Effector CD4-positive, alpha-beta T cell (primary cell): ENCODE data around the gene SELENOP. TPM values are rescaled to one million over a fixed set of nuclear protein-coding genes. Genes with fewer than 3 reads are reported as not detected.
"Not testable (repeated sequence)": the region's sequence is repeated elsewhere in the genome, so short reads cannot be mapped to it uniquely, and the experiment has no call there.

Experiments used
- DNase-seq: peaks from one replicate; pipeline ENCODE4 v3.0.0-alpha.2; 2020
- total RNA-seq: gene quantifications from one replicate; lab custom pipeline; 2026; lab: John Stamatoyannopoulos, UW

The SELENOP gene, protein sequence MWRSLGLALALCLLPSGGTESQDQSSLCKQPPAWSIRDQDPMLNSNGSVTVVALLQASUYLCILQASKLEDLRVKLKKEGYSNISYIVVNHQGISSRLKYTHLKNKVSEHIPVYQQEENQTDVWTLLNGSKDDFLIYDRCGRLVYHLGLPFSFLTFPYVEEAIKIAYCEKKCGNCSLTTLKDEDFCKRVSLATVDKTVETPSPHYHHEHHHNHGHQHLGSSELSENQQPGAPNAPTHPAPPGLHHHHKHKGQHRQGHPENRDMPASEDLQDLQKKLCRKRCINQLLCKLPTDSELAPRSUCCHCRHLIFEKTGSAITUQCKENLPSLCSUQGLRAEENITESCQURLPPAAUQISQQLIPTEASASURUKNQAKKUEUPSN
- not detected for total RNA-seq

GRCh38 chr5:42811591-42812446 is at the start of gene SELENOP:
SELENOP (minus strand) TSS chr5:42811892; CDS start chr5:42808353, 3,539 bp downstream.
- no peak for DNase-seq

DNA sequence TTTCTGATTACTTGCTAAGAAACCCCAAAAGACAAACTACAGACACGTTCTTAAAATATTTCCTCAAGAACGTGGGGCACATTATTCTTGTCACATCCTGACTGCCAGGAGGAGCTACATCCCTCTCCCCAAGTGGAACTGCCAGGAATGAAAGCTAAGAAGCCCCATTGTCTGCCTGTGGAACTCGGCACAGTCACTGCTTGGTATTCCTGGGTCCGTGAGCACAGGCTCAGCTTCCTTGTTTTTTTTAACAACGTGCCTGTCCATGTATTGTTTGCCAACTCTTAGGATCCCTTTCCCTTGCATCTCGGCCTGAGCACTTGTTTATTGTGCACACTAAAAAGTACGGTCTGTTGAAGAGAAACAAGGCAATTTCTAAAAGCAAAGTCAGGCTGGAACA is 47.0 kb upstream of the SELENOP start:
- no peak for DNase-seq

DNA sequence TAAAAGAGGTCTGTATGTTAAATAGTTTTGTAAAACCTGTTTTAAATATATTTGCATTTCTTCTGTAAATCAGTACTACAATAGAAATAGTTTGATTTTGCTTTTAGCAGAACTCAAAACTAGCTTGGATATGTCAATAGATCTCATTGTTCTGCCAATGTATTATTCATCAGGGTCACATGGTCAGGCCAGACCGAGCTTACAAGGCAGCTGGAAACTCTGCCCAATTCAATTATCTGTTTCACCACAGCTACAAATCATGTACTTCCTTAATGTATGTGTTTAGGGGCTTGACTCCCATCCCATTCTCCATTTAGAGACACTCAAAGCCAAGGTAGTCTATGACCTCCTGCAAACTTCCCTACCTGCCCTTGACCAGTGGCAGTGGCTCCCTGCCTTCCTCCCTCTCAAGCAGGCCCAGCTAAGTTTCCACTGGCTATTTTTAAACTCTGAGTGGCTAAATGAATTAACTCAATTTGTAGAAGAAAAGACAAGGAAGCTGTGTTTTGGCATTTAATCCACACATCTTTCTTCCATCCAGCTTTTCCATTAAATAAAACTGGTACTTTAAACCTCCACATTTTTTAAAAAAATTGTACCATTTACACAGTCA is 46.4 kb upstream of the SELENOP start:
- DNase-seq: no peak

DNA sequence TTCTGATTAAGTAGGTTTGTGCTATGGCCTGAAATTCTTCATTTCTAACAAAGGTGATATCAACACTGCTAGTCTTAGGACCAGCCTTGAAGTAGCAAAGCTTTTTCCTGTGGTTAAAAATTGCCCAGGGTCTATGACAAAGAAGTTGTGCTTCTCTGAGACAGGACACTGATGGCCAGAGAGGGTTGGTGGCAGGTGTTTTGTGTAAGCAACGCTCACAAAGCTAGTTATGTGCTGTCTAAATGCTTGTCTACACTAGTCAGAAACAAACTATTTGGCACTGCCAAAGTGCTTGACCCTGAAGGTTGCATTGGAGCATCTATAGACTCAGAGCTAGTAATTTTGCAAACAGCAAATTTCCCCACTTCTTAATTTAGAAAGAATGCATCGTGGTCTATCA is 44.1 kb upstream of the SELENOP start:
- no peak for DNase-seq

GRCh38 chr5:42855386-42855785 is 43.7 kb upstream of the SELENOP start:
- DNase-seq: no peak

DNA sequence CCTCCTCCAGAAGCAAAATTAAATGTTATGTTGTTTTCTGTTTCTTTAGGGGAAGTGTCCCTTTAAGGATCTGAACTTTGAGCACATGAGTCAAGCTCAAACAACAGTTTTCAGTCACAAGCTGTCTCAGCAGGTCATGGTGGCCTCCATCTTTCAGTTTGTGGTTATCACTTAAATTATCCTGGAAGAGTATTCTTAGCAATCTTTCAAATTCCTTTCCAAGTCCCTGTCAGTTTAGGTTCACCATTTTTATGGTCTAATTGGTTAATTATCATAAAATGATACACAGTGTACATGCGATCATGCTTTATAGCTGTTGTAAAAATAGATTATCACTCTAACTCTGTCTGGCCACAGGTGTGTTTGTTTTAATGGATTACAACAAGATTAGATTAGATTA is 43.1 kb upstream of the SELENOP start:
- DNase-seq: no peak

DNA sequence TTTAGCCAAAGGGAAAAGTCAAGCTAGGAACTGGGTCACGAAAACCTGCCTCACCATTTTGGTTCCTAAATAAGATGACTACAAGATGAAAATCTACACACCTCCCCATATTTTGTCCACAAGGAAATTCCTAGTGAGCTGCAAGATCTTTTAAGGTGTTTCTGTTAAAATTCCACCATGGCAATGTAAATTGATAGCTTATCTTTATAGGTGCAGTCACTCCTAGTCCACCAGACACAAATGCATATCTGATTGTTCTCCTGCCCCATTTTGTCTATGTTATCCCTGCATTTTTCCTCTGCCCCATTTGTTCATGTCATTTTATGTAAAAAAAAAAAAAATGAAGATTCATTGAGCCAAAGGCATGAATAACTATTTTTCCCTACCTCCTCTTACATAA is 41.1 kb upstream of the SELENOP start:
- DNase-seq: no peak

DNA sequence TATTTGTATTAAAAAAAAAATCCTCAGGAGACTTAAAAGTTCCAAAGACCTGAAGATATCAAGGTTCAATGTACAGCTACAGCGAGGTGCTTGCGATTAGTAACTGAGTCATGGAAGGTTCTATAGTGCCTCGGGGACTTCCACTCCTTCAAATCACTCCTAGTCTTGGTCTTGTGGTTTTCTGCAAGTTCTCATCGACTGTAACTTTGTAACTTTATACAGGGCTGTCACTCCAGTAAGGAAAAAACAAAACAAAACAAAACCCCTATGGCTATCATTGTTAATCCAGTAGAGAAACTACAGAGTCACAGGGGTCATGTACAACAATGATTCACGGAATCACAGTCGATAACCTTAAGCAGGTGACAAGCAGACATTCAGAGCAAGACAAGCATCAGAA is 39.8 kb upstream of the SELENOP start:
- no peak for DNase-seq

- no peak for DNase-seq
Measured at GRCh38 chr5:42848545-42848944, 36.9 kb upstream of the SELENOP start.

DNA sequence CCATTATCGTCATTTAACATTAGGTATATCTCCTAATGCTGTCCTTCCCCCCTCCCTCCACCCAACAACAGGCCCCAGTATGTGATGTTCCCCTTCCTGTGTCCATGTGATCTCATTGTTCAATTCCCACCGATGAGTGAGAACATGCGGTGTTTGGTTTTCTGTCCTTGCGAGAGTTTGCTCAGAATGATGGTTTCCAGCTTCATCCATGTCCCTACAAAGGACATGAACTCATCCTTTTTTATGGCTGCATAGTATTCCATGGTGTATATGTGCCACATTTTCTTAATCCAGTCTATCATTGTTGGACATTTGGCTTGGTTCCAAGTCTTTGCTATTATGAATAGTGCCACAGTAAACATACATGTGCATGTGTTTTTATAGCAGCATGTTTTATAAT is 32.7 kb upstream of the SELENOP start:
- not testable (repeated sequence) for DNase-seq

DNA sequence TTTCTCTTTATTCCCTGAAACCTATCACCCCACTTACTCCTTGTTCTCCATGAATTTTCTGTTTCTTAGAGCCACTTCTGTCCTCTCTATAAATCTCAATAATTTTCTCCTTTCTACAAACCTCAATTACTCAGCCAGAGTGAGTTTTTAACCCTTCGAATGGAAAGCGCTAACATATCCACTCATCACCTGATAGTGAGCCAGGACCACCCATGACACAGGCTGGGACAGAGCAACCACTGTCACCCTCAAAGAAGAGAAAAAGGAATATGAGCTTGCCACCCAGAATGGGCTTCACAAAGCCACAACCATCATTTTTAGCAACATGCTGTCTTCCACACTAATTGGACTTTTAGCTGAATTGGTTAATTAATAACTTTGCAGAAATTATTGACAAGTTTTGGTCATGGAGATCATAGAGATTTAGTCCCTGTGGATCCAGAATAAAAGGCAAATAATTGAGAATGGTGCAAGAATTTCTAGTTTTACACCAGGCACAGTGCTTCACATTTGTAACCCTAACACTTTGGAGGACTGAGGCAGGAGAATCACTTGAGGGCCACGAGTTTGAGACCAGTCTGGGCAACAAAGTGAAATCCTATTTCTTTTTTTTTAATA is 32.1 kb upstream of the SELENOP start:
- no peak for DNase-seq

DNA sequence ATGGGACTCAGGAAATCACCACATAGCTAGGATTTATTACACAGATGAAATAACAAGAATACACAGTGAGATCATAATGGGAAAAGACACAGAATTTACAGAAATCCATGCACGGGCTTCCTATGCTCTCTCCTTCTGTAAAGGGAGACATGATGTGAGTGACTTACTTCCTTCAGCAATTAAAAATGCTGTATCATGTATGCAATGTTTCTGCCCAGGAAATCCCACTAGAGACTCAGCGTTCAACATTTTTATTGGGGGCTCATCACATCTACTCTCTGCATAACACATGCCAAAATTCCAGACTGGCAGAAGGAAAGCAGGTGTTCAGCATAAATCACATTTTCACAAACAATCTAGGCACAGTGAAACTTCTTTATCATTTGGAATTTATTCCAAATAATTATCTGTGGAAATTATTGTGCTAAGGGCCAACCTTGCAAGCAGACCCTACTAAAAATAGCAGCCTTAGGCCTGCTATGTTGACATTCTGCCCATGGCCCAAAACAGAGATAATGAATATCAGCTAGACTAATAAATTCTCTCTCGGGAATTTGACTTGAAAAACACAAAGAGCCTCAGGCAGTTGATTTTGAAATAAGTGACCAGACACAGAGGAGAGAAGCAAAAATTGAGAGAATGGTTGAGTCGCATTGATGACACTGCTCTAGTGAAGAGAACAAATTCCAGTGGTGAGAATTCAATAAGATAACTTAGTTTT is 31.4 kb upstream of the SELENOP start:
- DNase-seq: no peak

GRCh38 chr5:42840842-42841567 is 29.3 kb upstream of the SELENOP start:
- DNase-seq: no peak

DNA sequence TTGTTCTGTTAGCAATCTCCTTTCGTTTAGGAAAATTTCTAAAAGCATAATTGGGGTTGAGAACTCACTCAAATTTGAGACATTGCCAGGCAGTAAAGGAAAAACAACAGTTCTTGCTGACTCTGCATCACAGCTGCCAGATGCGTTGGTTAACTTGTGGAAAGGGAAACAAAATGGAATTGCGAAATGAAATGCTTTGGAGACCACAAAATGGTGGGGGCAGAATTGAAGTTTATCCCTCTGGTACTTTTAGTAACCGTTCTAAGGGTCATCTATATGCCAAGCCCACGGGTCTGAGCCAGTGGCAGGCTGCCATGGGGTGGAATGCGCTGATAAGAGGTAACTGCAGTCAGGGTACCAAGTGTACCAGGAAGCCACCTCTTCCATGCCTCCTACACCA is 28.6 kb upstream of the SELENOP start:
- no peak for DNase-seq

- no peak for DNase-seq
Measured at GRCh38 chr5:42839196-42839595, 27.5 kb upstream of the SELENOP start.

- DNase-seq: no peak
Measured at GRCh38 chr5:42837601-42838000, 25.9 kb upstream of the SELENOP start.

DNA sequence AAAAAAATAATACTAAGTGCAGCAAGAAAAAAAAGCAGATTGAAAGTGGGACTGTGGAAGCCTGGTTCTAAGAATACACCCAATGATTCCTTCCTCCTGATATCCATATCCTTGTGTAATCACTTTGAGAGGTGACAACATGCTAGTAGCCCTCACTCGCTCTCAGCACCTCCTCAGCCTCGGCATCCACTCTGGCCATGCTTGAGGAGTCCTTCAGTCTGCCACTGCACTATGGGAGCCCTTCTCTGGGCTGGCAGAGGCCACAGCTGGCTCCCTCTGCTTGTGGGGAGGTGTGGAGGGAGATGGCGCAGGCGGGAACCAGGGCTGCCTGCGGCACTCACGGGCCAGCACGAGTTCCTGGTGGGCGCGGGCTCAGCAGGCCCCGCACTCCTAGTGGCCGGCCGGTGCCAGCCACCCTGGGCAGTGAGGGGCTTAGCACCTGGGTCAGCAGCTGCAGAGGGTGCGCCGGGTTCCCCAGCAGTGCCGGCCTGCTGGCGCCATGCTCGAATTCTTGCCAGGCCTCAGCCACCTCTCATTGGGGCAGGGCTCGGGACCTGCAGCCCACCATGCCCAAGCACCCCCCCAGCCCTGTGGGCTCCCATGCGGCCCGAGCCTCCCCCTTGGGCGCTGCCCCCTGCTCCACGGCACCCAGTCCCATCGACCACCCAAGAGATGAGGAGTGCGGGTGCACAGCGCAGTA is 24.5 kb upstream of the SELENOP start:
- DNase-seq: no peak

DNA sequence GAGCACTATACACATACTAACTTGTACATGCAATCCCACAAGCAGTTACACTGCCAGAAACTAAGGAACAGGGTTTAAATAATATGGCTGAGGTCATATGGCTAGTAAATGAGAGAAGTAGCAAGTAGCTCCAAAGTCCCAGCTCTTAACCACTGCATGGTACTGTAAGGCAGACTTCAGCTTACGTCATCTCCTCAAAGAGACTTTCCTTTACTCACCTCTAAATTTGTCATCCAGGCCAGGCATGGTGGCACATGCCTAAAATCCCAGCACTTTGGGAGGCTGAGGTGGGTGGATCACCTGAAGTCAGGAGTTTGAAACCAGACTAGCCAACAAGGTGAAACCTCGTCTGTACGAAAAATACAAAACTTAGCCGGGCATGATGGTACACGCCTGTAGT is 20.4 kb upstream of the SELENOP start:
- no peak for DNase-seq

- DNase-seq: no peak
Measured at GRCh38 chr5:42830924-42831323, 19.2 kb upstream of the SELENOP start.

DNA sequence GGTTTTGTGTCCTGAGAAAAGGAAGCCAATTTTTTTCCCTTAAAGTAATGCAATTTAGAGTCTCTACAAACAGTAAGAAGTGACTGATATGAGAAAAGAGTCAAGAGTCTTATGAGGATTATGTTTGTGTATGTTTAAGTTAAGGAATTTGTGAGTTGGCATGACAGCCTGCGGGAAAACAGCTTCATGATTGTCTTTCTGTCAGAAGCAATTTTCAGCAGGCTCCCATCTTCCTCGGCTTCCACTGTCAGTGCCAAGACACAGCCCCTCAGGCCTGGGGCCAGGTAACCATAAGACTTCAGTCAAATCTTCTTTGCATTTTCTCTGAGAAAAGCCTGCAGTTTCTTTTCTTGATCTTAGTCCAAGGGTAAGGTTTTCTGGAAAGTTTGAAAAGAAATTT is 17.0 kb upstream of the SELENOP start:
- no peak for DNase-seq
